ENCODE results near the gene NPW.
A peak's percentile ranks its signal among the peaks of the same experiment; 100 is the strongest.

The NPW gene

GRCh38 chr16:1989209-1990100 is 30.1 kb upstream of the NPW start, which contains the start of gene SYNGR3:
Gene SYNGR3, plus strand, starts transcription at chr16:1989970. Its CDS starts 133 bp downstream, at chr16:1990103.
- TF ChIP-seq CTCF (IDR thresholded peaks at IDR 0.05): no peak
- Histone ChIP-seq H3K36me3 (ENCODE audit: control insufficient read depth, insufficient read depth, low read length) (no peaks in the 10 kb centered on the region), H3K9ac (no peak within 1 kb of the TSS), H3K79me2 (no peaks in the 10 kb centered on the region), H3K4me1 (peaks cover 7% of the 10 kb centered on the region), H3K4me2 (ENCODE audit: low read length) (peak within 1 kb of the TSS; percentile 89), H3K27me3 (ENCODE audit: control insufficient read depth, insufficient read depth, low read length) (no peaks in the 10 kb centered on the region), H2AFZ (peak within 1 kb of the TSS; percentile 73), H3K27ac (no peak within 1 kb of the TSS), H3K9me3 (ENCODE audit: control insufficient read depth, low read length) (no peaks in the 10 kb centered on the region), H3K4me3 (ENCODE audit: low read depth, low read length) (peak within 1 kb of the TSS; percentile 68)

GRCh38 chr16:1990101-1990350 is 29.6 kb upstream of the NPW start:
- H3K9ac ChIP-seq: no peak overlapping the region
- no peaks in the 10 kb centered on the region for H3K27me3 ChIP-seq (ENCODE audit: control insufficient read depth, insufficient read depth, low read length)
- no peaks in the 10 kb centered on the region for H3K36me3 ChIP-seq (ENCODE audit: control insufficient read depth, insufficient read depth, low read length)
- no peak overlapping the region for H3K4me2 ChIP-seq (ENCODE audit: low read length)
- H2AFZ ChIP-seq: peak overlapping the region; percentile 73
- peak overlapping the region; percentile 68 for H3K4me3 ChIP-seq (ENCODE audit: low read depth, low read length)
- no peaks in the 10 kb centered on the region for H3K9me3 ChIP-seq (ENCODE audit: control insufficient read depth, low read length)
- no peak for TF ChIP-seq CTCF (IDR thresholded peaks at IDR 0.05)
- no peak overlapping the region for H3K27ac ChIP-seq
- no peaks in the 10 kb centered on the region for H3K79me2 ChIP-seq
- peaks cover 5% of the 10 kb centered on the region for H3K4me1 ChIP-seq

GRCh38 chr16:1990351-1991134 is 29.0 kb upstream of the NPW start:
- H3K27ac ChIP-seq: no peak overlapping the region

GRCh38 chr16:1991135-1991551 is 28.4 kb upstream of the NPW start:
- Histone ChIP-seq H3K9me3 (ENCODE audit: control insufficient read depth, low read length) (no peaks in the 10 kb centered on the region), H3K27me3 (ENCODE audit: control insufficient read depth, insufficient read depth, low read length) (no peaks in the 10 kb centered on the region), H3K4me3 (ENCODE audit: low read depth, low read length) (no peak overlapping the region)

More at GRCh38 chr16:1990351-1991134, 29.0 kb upstream of the NPW start:
- Histone ChIP-seq H2AFZ (peak overlapping the region; percentile 73), H3K27me3 (ENCODE audit: control insufficient read depth, insufficient read depth, low read length) (no peaks in the 10 kb centered on the region), H3K9me3 (ENCODE audit: control insufficient read depth, low read length) (no peaks in the 10 kb centered on the region), H3K36me3 (ENCODE audit: control insufficient read depth, insufficient read depth, low read length) (no peaks in the 10 kb centered on the region), H3K4me3 (ENCODE audit: low read depth, low read length) (peak overlapping the region; percentile 68), H3K79me2 (no peaks in the 10 kb centered on the region), H3K4me2 (ENCODE audit: low read length) (peak overlapping the region; percentile 89), H3K4me1 (peaks cover 3% of the 10 kb centered on the region), H3K9ac (no peak overlapping the region)
- no peak for TF ChIP-seq CTCF (IDR thresholded peaks at IDR 0.05)

More at GRCh38 chr16:1991135-1991551, 28.4 kb upstream of the NPW start:
- TF ChIP-seq CTCF (IDR thresholded peaks at IDR 0.05): no peak
- Histone ChIP-seq H3K79me2 (no peaks in the 10 kb centered on the region), H3K36me3 (ENCODE audit: control insufficient read depth, insufficient read depth, low read length) (no peaks in the 10 kb centered on the region), H2AFZ (no peak overlapping the region), H3K9ac (no peak overlapping the region), H3K4me2 (ENCODE audit: low read length) (no peak overlapping the region), H3K4me1 (peaks cover 3% of the 10 kb centered on the region), H3K27ac (no peak overlapping the region)
